Measurements from ENCODE around the gene CTSH.

Gene CTSH

GRCh38 chr15:78927077-78927790 is 17.6 kb downstream of the CTSH start:
- in situ Hi-C loops (cut with MboI; ENCODE audit: low pct_unique_long_range_greater_than_20kb, low sequenced_read_pairs), result no loop called here
- DNase-seq, result peak; percentile 41

- DNase-seq, result no peak
- in situ Hi-C loops (cut with MboI; ENCODE audit: low pct_unique_long_range_greater_than_20kb, low sequenced_read_pairs), result no loop called here
Measured at GRCh38 chr15:78925956-78926743, 18.7 kb downstream of the CTSH start.

- in situ Hi-C loops (cut with MboI; ENCODE audit: low pct_unique_long_range_greater_than_20kb, low sequenced_read_pairs), result no loop called here
- DNase-seq, result no peak
Measured at GRCh38 chr15:78925076-78925624, 19.7 kb downstream of the CTSH start.

GRCh38 chr15:78923480-78924360 is 21.1 kb downstream of the CTSH start:
- in situ Hi-C loops (cut with MboI; ENCODE audit: low pct_unique_long_range_greater_than_20kb, low sequenced_read_pairs), result loop anchor here (25.0 kb wide), 1 partner anchor 264 kb away; no protein-coding TSS in a partner anchor

GRCh38 chr15:78923015-78923414 is 21.8 kb downstream of the CTSH start:
- in situ Hi-C loops (cut with MboI; ENCODE audit: low pct_unique_long_range_greater_than_20kb, low sequenced_read_pairs), result loop anchor here (25.0 kb wide), 1 partner anchor 264 kb away; no protein-coding TSS in a partner anchor
- DNase-seq, result no peak

More at GRCh38 chr15:78923480-78924360, 21.1 kb downstream of the CTSH start:
- DNase-seq, result no peak

GRCh38 chr15:78922527-78922926 is 22.3 kb downstream of the CTSH start:
- in situ Hi-C loops (cut with MboI; ENCODE audit: low pct_unique_long_range_greater_than_20kb, low sequenced_read_pairs), result loop anchor here (25.0 kb wide), 1 partner anchor 265 kb away; no protein-coding TSS in a partner anchor

GRCh38 chr15:78921940-78922339 is 22.9 kb downstream of the CTSH start:
- no peak for DNase-seq

More at GRCh38 chr15:78922527-78922926, 22.3 kb downstream of the CTSH start:
- no peak for DNase-seq

GRCh38 chr15:78921517-78921916 is 23.3 kb downstream of the CTSH start:
- no peak for DNase-seq
- in situ Hi-C loops (cut with MboI; ENCODE audit: low pct_unique_long_range_greater_than_20kb, low sequenced_read_pairs), result loop anchor here (25.0 kb wide), 1 partner anchor 266 kb away; no protein-coding TSS in a partner anchor

More at GRCh38 chr15:78921940-78922339, 22.9 kb downstream of the CTSH start:
- in situ Hi-C loops (cut with MboI; ENCODE audit: low pct_unique_long_range_greater_than_20kb, low sequenced_read_pairs), result loop anchor here (25.0 kb wide), 1 partner anchor 265 kb away; no protein-coding TSS in a partner anchor

GRCh38 chr15:78917888-78918287 is 27.0 kb downstream of the CTSH start:
- in situ Hi-C loops (cut with MboI; ENCODE audit: low pct_unique_long_range_greater_than_20kb, low sequenced_read_pairs), result loop anchor here (25.0 kb wide), 1 partner anchor 269 kb away; no protein-coding TSS in a partner anchor
- no peak for DNase-seq

GRCh38 chr15:78916088-78916487 is 28.8 kb downstream of the CTSH start:
- in situ Hi-C loops (cut with MboI; ENCODE audit: low pct_unique_long_range_greater_than_20kb, low sequenced_read_pairs), result loop anchor here (25.0 kb wide), 1 partner anchor 271 kb away; no protein-coding TSS in a partner anchor
- no peak for DNase-seq

- in situ Hi-C loops (cut with MboI; ENCODE audit: low pct_unique_long_range_greater_than_20kb, low sequenced_read_pairs), result loop anchor here (25.0 kb wide), 1 partner anchor 272 kb away; no protein-coding TSS in a partner anchor
- DNase-seq, result peak; percentile 90
Measured at GRCh38 chr15:78915341-78916087, 29.3 kb downstream of the CTSH start.

- DNase-seq, result peak; percentile 49
- in situ Hi-C loops (cut with MboI; ENCODE audit: low pct_unique_long_range_greater_than_20kb, low sequenced_read_pairs), result loop anchor here (25.0 kb wide), 1 partner anchor 273 kb away; no protein-coding TSS in a partner anchor
Measured at GRCh38 chr15:78914027-78914764, 30.6 kb downstream of the CTSH start.

GRCh38 chr15:78913012-78913411 is 31.8 kb downstream of the CTSH start:
- DNase-seq, result no peak
- in situ Hi-C loops (cut with MboI; ENCODE audit: low pct_unique_long_range_greater_than_20kb, low sequenced_read_pairs), result loop anchor here (25.0 kb wide), 1 partner anchor 274 kb away; no protein-coding TSS in a partner anchor

GRCh38 chr15:78912316-78912715 is 32.5 kb downstream of the CTSH start:
- DNase-seq, result no peak
- in situ Hi-C loops (cut with MboI; ENCODE audit: low pct_unique_long_range_greater_than_20kb, low sequenced_read_pairs), result loop anchor here (25.0 kb wide), 1 partner anchor 275 kb away; no protein-coding TSS in a partner anchor

GRCh38 chr15:78910271-78910670 is 34.6 kb downstream of the CTSH start:
- in situ Hi-C loops (cut with MboI; ENCODE audit: low pct_unique_long_range_greater_than_20kb, low sequenced_read_pairs), result loop anchor here (25.0 kb wide), 1 partner anchor 277 kb away; no protein-coding TSS in a partner anchor
- DNase-seq, result no peak

- in situ Hi-C loops (cut with MboI; ENCODE audit: low pct_unique_long_range_greater_than_20kb, low sequenced_read_pairs), result loop anchor here (10.0 to 25.0 kb wide), 2 partner anchors 115 to 277 kb away; no protein-coding TSS in a partner anchor
- DNase-seq, result peak; percentile 76
Measured at GRCh38 chr15:78909791-78910228, 35.0 kb downstream of the CTSH start.
